IMR-90 (cell line): ENCODE results near the gene PPFIA1. TPM values are rescaled to one million over a fixed set of nuclear protein-coding genes. Genes with fewer than 3 reads are reported as not detected.

ENCODE experiments used
- ATAC-seq: fragments of 200-7000 bp; cut with Tn5 transposase; 2 replicates; pipeline ENCODE4 v1.9.1; 2020; ENCODE audit warnings: low read depth, mild to moderate bottlenecking, moderate library complexity
- BruUV-seq: library from RNA; stranded (reverse); fragments of 400-500 nt; replicated peaks from 2 replicates; lab custom pipeline; 2021; lab: Mats Ljungman, UMichigan
- CTCF ChIA-PET: fragments of 300-600 bp; formaldehyde crosslinking; extraction: SDS; loops from one replicate; lab custom pipeline; 2021; ENCODE audit warnings: antibody characterized with exemption; lab: Yijun Ruan, JAX
- POLR2A ChIA-PET: fragments of 300-600 bp; sonication (Branson Sonifier 250); formaldehyde crosslinking; loops from one replicate; lab custom pipeline; 2022; ENCODE audit warnings: antibody characterized with exemption; ENCODE audit not compliant: unreplicated experiment; lab: Charles Lee
- DNase-seq: peaks from one replicate; pipeline ENCODE4 v3.0.0; 2013
- H2AFZ ChIP-seq: replicated peaks from 2 replicates; pipeline ENCODE3; 2013; ENCODE audit warnings: low read length, mild to moderate bottlenecking; ENCODE audit not compliant: poor library complexity
- H2AK5ac ChIP-seq: 2 replicates; pipeline ENCODE4 v1.6.1; 2013; ENCODE audit warnings: low read depth, low read length, inconsistent platforms
- H2AK9ac ChIP-seq: replicated peaks from 2 replicates; pipeline ENCODE3; 2013; ENCODE audit warnings: mild to moderate bottlenecking, low read depth, low read length, moderate library complexity; ENCODE audit not compliant: poor library complexity
- H2BK120ac ChIP-seq: 2 replicates; pipeline ENCODE4 v1.6.1; 2013; ENCODE audit warnings: low read depth, low read length, inconsistent platforms
- H2BK15ac ChIP-seq: 3 replicates; pipeline ENCODE4 v1.6.1; 2013; ENCODE audit warnings: low read depth, low read length, inconsistent platforms
- H2BK20ac ChIP-seq: 2 replicates; pipeline ENCODE4 v1.6.1; 2013; ENCODE audit warnings: low read depth, mild to moderate bottlenecking, inconsistent platforms, low read length, moderate library complexity
- H2BK5ac ChIP-seq: 2 replicates; pipeline ENCODE4 v1.6.1; 2013; ENCODE audit warnings: mild to moderate bottlenecking, low read depth, low read length, inconsistent platforms; ENCODE audit not compliant: poor library complexity, severe bottlenecking
- H3K14ac ChIP-seq: replicated peaks from 2 replicates; pipeline ENCODE4 v1.6.1; 2013; ENCODE audit warnings: low read depth, low read length, inconsistent platforms
- H3K18ac ChIP-seq: 2 replicates; pipeline ENCODE4 v1.6.1; 2013; ENCODE audit warnings: low read depth, low read length, control low read depth
- H3K23ac ChIP-seq: 2 replicates; pipeline ENCODE4 v1.6.1; 2013; ENCODE audit warnings: low read depth, low read length, inconsistent platforms
- H3K27ac ChIP-seq: 2 replicates; pipeline ENCODE4 v1.5.1; 2013; ENCODE audit warnings: mild to moderate bottlenecking, control low read depth, low read length; ENCODE audit not compliant: insufficient read depth
- H3K27me3 ChIP-seq: 2 replicates; pipeline ENCODE4 v1.6.1; 2013; ENCODE audit warnings: low read length; ENCODE audit not compliant: control insufficient read depth, insufficient read depth
- H3K36me3 ChIP-seq: 2 replicates; pipeline ENCODE4 v1.6.1; 2013; ENCODE audit warnings: low read length, mixed read lengths; ENCODE audit not compliant: control insufficient read depth, insufficient read depth
- H3K4ac ChIP-seq: 2 replicates; pipeline ENCODE4 v1.6.1; 2013; ENCODE audit warnings: low read depth, low read length, inconsistent platforms
- H3K4me1 ChIP-seq: 2 replicates; pipeline ENCODE4 v1.6.1; 2013; ENCODE audit warnings: low read length, mixed read lengths; ENCODE audit not compliant: control insufficient read depth, insufficient read depth
- H3K4me2 ChIP-seq: 2 replicates; pipeline ENCODE4 v1.6.1; 2013; ENCODE audit warnings: low read depth, mild to moderate bottlenecking, control low read depth, low read length, moderate library complexity
- H3K4me3 ChIP-seq: 2 replicates; pipeline ENCODE4 v1.5.1; 2013; ENCODE audit warnings: low read depth, mild to moderate bottlenecking, control low read depth, low read length, moderate library complexity; ENCODE audit not compliant: insufficient read depth
- H3K56ac ChIP-seq: 2 replicates; pipeline ENCODE4 v1.6.1; 2013; ENCODE audit warnings: low read length, inconsistent platforms; ENCODE audit not compliant: insufficient read depth; ENCODE audit errors: extremely low read depth
- H3K79me1 ChIP-seq, 2 experiments: 2 replicates each; pipeline ENCODE4 v1.6.1; 2013; ENCODE audit warnings: low read length in 2 of 2, inconsistent platforms in 1 of 2, low read depth in 1 of 2
- H3K9ac ChIP-seq: 2 replicates; pipeline ENCODE4 v1.6.1; 2013; ENCODE audit warnings: low read depth, low read length, control low read depth
- H3K9me1 ChIP-seq: 2 replicates; pipeline ENCODE4 v1.6.1; 2013; ENCODE audit warnings: low read length, inconsistent platforms; ENCODE audit not compliant: insufficient read depth
- H3K9me3 ChIP-seq: 2 replicates; pipeline ENCODE4 v1.6.1; 2013; ENCODE audit warnings: low read length; ENCODE audit not compliant: control insufficient read depth, insufficient read depth
- H4K20me1 ChIP-seq: 2 replicates; pipeline ENCODE4 v1.6.1; 2013; ENCODE audit warnings: low read length, inconsistent platforms; ENCODE audit not compliant: insufficient read depth
- H4K5ac ChIP-seq: 2 replicates; pipeline ENCODE4 v1.6.1; 2013; ENCODE audit warnings: mild to moderate bottlenecking, low read depth, low read length, control low read depth
- H4K8ac ChIP-seq, 2 experiments: 2 replicates each; pipeline ENCODE4 v1.6.1; 2013; ENCODE audit warnings: low read depth in 2 of 2, low read length in 2 of 2, control low read depth in 1 of 2, inconsistent platforms in 1 of 2
- H4K91ac ChIP-seq: 2 replicates; pipeline ENCODE4 v1.6.1; 2013; ENCODE audit warnings: low read depth, low read length, inconsistent platforms; ENCODE audit not compliant: insufficient read depth
- BHLHE40 ChIP-seq: fragments of 150-350 bp; IDR thresholded peaks from 2 replicates; pipeline ENCODE4 v1.6.1; 2016; ENCODE audit warnings: mild to moderate bottlenecking, low read depth, low read length
- CEBPB ChIP-seq: IDR thresholded peaks from 2 replicates; pipeline ENCODE4 v1.6.1; 2012; ENCODE audit warnings: low read depth, low read length, improper control_type of control experiment
- ELK1 ChIP-seq: fragments of 150-350 bp; IDR thresholded peaks from 2 replicates; pipeline ENCODE4 v1.6.1; 2016; ENCODE audit warnings: low read depth, mild to moderate bottlenecking, low read length, moderate library complexity, borderline replicate concordance
- FOS ChIP-seq: fragments of 150-350 bp; IDR thresholded peaks from 2 replicates; pipeline ENCODE4 v1.6.1; 2016; ENCODE audit warnings: low read depth, low read length
- MAFK ChIP-seq: IDR thresholded peaks from 2 replicates; pipeline ENCODE4 v1.6.1; 2012; ENCODE audit warnings: low read depth, low read length, improper control_type of control experiment
- MAZ ChIP-seq: IDR thresholded peaks from 2 replicates; pipeline ENCODE4 v1.6.1; 2012; ENCODE audit warnings: low read depth, mild to moderate bottlenecking, low read length, improper control_type of control experiment, moderate library complexity, borderline replicate concordance
- MXI1 ChIP-seq: IDR thresholded peaks from 2 replicates; pipeline ENCODE4 v1.6.1; 2012; ENCODE audit warnings: low read depth, mild to moderate bottlenecking, low read length, moderate library complexity, borderline replicate concordance
- NFE2L2 ChIP-seq: fragments of 150-350 bp; IDR thresholded peaks from 2 replicates; pipeline ENCODE4 v1.6.1; 2016; ENCODE audit warnings: low read depth, mild to moderate bottlenecking, low read length
- POLR2A ChIP-seq: IDR thresholded peaks from 2 replicates; pipeline ENCODE4 v1.6.1; 2012; ENCODE audit warnings: mild to moderate bottlenecking, low read depth, low read length
- RAD21 ChIP-seq: IDR thresholded peaks from 2 replicates; pipeline ENCODE4 v1.6.1; 2012; ENCODE audit warnings: low read length, improper control_type of control experiment
- WGBS, 2 experiments: methylation state at CpG; one replicate each; pipeline versions ENCODE4 v1.1.5 to v1.1.7; 2013; ENCODE audit warnings: missing lambda C conversion rate in 2 of 2; ENCODE audit not compliant: insufficient read length in 1 of 2; ENCODE audit errors: extremely low coverage in 2 of 2; 5-methylcytosine and 5-hydroxymethylcytosine counted together
- dilution Hi-C: fragments of 300-500 bp; cut with HindIII; formaldehyde crosslinking; loops from one replicate; pipeline ENCODE4 v1.14.3; 2018; ENCODE audit warnings: low sequenced_read_pairs; ENCODE audit not compliant: unreplicated experiment
- in situ Hi-C: fragments of 300-500 bp; cut with MboI; formaldehyde crosslinking; loops from 3 replicates; pipeline ENCODE4 v1.14.3; 2019; ENCODE audit warnings: low sequenced_read_pairs, inconsistent platforms, mixed read lengths
- intact Hi-C: fragments of 100-400 bp; cut with micrococcal nuclease; formaldehyde crosslinking; loops from 2 replicates; pipeline ENCODE4 v1.10.0; 2022
- polyA plus RNA-seq, 3 experiments: library from polyadenylated mRNA; depleted of rRNA; stranded (reverse); fragments of >200 nt; gene quantifications; 2 replicates each; pipeline ENCODE4 v1.2.3, GENCODE V29; 2012; ENCODE audit warnings: low replicate concordance in 1 of 3
- total RNA-seq: library from RNA; depleted of rRNA; stranded (reverse); fragments of >200 nt; gene quantifications from 2 replicates; pipeline ENCODE4 v1.2.3, GENCODE V29; 2012

PPFIA1 gene
- total and polyA plus RNA-seq, 2 of the 4 experiments (the other 2 are of a cell fraction) = 25.6 to 37.2 TPM

GRCh38 chr11:70360211-70360610, 89.7 kb downstream of the PPFIA1 start:
- no peak for ATAC-seq
- Histone ChIP-seq H4K8ac (no peak overlapping the region), H2AFZ (no peak overlapping the region), H3K14ac (no peak overlapping the region), H3K18ac (no peak overlapping the region), H4K91ac (no peak overlapping the region), H2BK20ac (no peak overlapping the region), H3K4me2 (no peak overlapping the region), H4K20me1 (no peaks in the 10 kb centered on the region), H3K9me3 (no peaks in the 10 kb centered on the region), H3K23ac (no peak overlapping the region), H3K4me3 (no peak overlapping the region), H2BK15ac (no peak overlapping the region), H2AK9ac (no peak overlapping the region), H2AK5ac (no peak overlapping the region), H2BK120ac (no peak overlapping the region), H3K27me3 (no peaks in the 10 kb centered on the region), H2BK5ac (no peak overlapping the region), H3K4me1 (no peaks in the 10 kb centered on the region), H3K56ac (no peak overlapping the region), H3K9ac (no peak overlapping the region), H4K5ac (no peak overlapping the region), H3K79me1 (peaks cover 5 to 12% of the 10 kb centered on the region in 2 experiments; a peak in 3 of 4 replicates), H3K4ac (no peak overlapping the region), H3K36me3 (peaks cover 52% of the 10 kb centered on the region), H3K9me1 (peaks cover 6% of the 10 kb centered on the region; the same call in 1 of the 2 replicates), H3K27ac (no peak overlapping the region)
- ChIA-PET CTCF (no interaction called here), POLR2A (no interaction called here)
- dilution Hi-C loops = no loop called here
- TF ChIP-seq RAD21 (no peak), MXI1 (no peak), POLR2A (no peak), NFE2L2 (no peak), FOS (no peak), MAZ (no peak), MAFK (no peak), CEBPB (no peak), BHLHE40 (no peak), ELK1 (no peak)
- in situ Hi-C loops = no loop called here
- DNase-seq = no peak
- no TSS peak for BruUV-seq
- intact Hi-C loops = no loop called here
- WGBS, 2 experiments = 67% methylated on average over 3 of the region's 6 CpGs; no CpG with 5 or more reads in 1 of the 2 experiments
